Mucosa of gallbladder (tissue), 1 donor: ENCODE data around the gene HVCN1. TPM values are rescaled to one million over a fixed set of nuclear protein-coding genes. Genes with fewer than 3 reads are reported as not detected.
A peak's percentile ranks its signal among the peaks of the same experiment; 100 is the strongest.
"Not testable (repeated sequence)": the region's sequence is repeated elsewhere in the genome, so short reads cannot be mapped to it uniquely, and the experiment has no call there.

Experiments used
- DNase-seq: peaks from one replicate; pipeline ENCODE4 v3.0.0-alpha.2; 2020; ENCODE audit warnings: low spot score
- total RNA-seq: library from RNA; stranded (reverse); gene quantifications from one replicate; pipeline ENCODE4 v1.2.1, GENCODE V29; 2021
- donor health status: DM: no; HTN: no; CAD: no.

The HVCN1 gene, protein sequence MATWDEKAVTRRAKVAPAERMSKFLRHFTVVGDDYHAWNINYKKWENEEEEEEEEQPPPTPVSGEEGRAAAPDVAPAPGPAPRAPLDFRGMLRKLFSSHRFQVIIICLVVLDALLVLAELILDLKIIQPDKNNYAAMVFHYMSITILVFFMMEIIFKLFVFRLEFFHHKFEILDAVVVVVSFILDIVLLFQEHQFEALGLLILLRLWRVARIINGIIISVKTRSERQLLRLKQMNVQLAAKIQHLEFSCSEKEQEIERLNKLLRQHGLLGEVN
- total RNA-seq, result 7.1 TPM

DNA sequence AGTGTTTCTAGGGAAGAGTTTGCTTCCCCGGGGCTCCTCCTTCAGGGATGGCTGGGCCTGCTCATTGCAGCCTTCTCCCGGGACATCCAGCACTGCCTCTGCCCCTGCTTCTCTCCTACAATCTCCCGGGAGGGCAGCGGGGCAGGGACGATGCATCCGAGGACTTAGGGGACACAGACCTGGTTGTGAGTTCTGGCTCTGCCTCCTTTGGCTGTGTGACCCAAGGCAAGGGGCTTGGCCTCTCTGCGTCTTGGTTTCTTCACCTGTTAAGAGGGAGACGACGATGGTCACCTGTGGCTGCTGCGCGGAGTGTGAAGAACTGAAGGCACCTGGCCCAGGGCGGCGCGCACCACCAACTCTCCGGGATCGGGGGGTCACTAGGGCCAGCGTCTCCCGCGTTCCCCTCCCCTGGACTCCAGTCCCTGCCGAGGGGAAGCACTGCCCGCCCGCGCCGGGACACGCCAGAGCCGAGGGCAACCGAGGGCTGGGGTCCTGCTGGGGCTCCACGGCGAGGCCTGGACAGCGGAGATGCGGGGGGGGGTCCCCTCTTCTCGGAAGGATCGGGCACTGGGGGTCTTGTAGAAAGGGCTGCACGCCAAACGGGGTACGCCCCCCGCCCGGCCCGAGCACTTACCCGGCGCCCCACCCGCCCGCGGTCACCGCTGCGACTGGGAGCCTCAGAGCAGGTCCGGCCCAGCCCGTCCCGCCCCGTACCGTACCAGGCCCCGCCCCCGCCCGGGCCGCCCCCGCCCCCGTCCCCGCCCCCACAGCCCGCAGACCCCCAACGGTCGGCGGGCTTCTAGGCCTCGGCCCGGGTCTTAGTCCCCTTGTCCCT, at the start of gene HVCN1:
HVCN1 (minus strand) TSS at position 670 of the 835 bp plus-strand sequence. CDS start 5,870 bp downstream, outside the sequence.
- peak; percentile 35 for DNase-seq

DNA sequence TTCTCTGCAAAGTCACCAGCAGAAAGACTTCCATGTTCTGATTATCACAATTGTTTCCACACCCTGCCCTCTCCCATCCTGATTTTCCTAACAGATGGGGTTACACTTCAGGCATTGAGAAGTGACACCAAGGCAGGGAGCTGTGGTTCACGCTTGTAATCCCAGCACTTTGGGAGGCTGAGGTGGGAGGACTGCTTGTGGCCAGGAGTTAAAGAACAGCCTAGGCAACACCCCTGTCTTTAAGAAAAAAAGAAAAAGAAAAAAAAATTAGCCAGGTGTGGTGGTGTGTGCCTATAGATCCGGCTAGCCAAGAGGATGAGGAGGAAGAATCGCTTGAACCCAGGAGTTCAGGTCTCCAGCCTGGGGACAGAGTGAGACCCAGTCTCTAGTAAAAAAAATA, 48.6 kb upstream of the HVCN1 start:
- no peak for DNase-seq

DNA sequence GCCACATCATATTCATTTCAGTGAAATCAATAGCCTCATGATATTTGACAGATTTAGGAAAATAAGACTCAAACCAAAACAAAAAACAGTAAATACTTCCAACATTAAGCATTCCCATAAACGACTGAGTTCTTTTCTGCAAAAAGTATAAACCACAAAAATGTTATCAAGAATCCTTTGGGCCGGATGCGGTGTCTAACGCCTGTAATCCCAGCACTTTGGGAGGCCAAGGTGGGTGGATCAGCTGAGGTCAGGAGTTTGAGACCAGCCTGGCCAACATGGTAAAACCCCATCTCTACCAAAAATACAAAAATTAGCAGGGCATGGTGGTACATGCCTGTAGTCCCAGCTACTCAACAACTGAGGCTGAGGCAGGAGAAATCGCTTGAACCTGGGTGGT, 48.1 kb upstream of the HVCN1 start:
- not testable (repeated sequence) for DNase-seq

DNA sequence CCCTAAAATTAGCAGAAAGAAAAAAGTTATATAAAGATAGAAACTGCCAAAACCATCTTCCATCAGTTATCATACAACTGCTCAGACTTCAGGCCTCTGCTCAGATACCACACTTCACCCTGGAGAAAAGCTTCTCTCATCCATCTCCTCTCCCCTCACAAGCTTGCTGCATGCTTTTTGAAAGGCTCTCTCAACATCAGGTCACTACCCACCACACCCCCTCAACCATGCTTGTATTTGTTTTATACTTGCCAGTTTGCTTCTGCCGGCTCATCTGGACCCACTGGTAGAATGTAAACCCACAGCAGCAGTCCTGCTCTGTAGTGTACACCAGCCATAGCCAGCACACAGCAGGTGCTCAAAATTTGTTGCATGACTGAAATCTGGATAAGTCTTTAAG, 45.0 kb upstream of the HVCN1 start:
- DNase-seq, result no peak

DNA sequence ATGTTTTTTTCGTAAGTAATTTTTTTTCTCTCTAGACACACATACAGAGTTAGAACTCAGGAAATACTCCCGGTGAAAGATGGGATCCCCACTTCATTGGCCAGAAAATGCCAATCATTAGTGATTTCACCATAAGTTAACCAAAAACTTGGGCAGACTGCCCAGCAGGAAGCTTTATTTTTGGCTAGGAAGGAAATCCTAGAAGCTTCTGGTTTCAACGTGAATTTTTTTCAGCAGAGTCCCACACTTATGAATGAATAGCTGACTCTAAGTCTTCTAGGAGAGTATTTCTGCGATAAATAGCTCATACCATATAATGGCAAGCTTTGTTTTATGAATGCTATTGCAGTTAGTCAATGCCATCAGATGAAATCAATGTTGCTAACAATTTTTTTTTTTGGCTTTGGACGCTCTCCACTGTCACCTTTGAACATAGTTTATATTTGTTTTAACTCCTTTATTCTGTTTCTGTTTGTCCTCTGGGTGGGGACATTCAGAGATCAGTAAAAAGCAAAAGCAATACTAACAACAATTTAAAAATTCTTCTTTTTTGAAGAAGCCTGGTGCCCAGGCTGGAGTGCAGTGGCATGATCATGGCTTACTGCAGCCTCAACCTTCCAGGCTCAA, 44.3 kb upstream of the HVCN1 start:
- DNase-seq, result no peak

DNA sequence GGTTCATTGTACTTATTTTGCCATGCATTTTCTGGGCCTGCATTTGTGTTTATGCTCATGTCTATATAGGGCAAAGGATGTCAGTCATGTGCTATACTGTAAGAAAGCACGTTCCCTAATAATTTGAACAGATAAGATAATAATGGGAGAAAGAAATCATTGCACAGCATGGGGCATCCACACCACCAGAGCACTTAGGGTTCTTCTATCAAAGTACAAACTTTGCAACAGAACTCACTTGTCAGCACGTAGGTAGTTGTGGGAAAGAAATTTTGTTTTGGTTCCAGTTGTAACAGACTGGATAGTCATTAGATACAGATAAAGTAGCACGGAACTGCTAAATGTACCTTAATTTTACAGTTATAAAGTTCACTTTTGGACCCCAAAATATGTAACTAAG, 43.7 kb upstream of the HVCN1 start:
- DNase-seq, result no peak

DNA sequence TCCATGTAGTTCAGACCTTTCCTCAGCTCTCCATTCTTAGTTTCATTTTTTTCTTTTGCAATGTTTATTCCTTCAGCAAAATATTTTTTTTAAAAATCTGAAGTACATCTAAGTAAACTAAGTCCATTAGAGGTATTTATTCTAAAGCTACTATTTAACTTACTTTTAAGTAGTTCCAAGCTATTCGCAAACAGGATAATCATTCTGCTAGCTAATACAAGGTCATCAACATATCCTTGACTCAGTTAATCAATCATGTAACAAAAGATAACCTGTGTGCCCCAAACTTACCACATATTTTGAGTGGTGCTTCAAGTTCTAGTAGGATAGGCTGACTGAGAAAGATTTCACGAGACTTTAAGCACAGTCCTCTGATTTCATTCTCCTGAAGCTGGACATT, 42.6 kb upstream of the HVCN1 start:
- no peak for DNase-seq

DNA sequence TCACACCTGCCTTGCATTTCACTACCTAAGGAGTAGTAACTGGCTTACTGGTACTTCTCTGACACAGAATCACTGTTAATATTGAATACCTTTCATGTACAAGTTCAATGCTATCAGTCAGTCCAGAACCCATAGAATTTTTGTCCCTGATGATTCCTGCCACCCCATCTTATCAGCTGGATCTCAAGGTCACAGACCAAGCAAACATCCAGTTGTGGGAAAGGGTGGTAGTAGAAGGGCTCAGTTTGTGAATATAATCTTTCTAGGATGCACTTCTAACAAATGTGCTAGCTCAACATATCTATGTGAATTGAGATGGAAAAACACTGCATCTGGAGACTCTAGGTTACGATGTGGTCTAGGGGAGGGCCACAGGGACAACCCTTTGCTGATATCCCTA, 39.7 kb upstream of the HVCN1 start:
- no peak for DNase-seq

DNA sequence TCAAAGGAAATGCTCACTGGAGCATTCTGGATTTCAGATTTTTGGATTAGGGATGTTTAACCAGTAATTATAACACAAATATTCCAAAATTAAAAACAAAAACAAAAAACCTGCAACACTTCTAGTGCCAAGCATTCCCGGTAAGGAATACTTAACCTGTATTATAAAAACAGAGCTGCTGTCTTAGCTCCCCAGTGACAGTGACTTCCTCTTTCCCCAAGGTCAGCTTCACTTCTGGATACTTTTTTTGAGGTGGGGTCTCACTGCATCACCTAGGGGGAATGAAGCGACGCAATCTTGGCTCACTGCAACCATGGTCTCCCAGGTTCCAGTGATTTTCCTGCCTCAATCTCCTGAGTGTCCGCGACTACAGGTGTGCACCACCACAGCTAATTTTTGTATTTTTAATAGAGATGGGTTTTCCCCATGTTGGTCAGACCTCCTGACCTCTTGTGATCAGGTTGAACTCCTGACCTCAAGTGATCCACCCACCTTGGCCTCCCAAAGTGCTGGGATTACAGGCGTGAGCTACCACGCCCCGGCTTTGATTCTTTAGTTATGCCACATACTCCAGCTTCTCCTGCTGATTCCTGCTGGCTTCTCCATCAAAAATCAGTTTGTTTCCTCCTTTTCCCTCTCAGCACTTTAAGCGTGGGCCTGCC, 37.9 kb upstream of the HVCN1 start:
- no peak for DNase-seq

DNA sequence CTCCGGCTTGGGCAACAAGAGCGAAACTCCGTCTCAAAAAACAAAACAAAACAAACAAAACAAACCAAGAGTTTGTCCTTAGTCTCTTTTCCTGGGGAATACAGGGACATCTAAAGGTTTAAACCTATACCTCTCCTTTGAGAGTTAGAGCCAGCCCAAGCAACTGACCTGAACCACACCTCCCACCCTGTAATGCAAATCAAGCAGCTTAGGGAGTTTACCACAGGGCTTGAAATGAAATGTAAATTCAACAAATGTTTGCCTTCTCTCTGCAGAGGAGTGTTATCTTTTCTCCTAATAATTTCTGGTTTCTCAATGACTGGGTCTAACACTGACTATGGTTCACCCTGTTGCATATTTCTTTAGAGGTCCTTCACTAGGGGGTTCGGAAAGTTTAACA, 37.1 kb upstream of the HVCN1 start:
- DNase-seq, result no peak

DNA sequence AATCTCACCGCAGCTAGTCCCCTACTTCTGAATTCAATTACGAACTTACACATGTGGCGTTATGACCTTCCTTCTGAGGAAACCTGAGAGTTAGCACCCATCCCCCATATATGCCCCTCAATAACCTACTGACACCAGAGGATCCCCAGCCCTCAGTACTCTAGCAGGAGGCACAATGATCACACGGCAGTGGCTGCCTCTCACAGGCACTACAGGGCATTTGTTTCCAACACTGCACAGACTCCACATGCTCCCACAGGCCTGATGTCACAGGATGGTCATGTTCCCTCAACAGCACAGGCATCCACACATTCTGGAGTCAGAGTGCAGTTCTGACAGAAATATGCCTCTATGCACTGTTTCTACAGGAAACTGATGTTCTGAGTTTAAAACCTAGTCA, 36.4 kb upstream of the HVCN1 start:
- DNase-seq, result no peak

DNA sequence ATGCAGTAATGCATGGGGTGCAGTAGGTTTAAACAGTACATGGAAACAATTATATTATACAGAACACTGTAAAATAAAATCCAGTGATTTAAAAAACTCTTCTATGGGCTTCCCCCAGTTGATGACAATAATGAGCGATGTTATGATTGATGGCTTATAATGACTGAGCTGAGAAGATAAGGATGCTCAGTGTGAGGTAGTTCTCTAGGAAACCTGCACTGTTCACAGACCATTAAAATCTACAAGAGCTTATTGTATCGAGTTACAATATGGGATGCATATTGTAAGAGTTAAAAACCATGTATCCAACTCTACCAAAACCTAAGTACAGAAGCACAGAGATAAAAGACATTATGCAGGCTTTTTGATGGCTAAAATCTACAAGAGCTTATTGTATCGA, 34.0 kb upstream of the HVCN1 start:
- DNase-seq, result not testable (repeated sequence)

DNA sequence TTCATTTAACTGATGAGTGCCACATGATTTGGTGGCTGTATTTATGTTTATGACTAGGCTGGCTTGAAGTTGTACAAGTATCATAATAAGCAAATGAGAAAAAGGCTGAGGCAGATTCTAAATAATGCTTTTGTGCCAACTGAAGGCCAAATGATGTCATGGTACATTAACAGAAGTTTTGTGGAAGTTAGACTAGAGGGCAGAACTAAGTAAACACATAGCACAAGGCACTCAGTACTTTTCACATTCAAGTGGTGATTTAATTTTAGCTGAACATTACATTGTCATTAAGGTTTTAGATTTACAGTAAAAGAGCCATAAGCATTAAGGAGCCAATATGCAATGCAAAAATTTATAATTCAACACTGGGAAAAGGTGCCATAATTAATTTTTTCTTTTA, 32.7 kb upstream of the HVCN1 start:
- DNase-seq, result no peak

DNA sequence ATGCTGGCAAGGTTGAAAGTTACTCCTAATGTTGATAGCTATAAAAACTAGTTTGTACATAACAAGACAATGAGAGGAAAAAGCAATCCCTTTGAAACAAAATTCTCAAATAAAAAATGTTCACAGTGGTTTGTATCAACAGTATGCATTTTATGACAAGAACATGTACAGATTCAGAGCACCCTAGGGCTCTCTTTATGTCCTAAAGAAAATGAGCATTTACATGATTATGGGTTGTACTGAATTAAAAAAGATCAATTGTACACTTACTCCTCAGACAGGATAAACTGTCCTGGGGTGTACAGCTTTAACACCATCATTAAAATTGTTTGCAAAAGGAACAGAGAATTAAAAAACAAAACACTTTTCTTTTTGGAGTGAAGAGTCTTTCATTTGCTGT, 31.6 kb upstream of the HVCN1 start:
- DNase-seq, result no peak

DNA sequence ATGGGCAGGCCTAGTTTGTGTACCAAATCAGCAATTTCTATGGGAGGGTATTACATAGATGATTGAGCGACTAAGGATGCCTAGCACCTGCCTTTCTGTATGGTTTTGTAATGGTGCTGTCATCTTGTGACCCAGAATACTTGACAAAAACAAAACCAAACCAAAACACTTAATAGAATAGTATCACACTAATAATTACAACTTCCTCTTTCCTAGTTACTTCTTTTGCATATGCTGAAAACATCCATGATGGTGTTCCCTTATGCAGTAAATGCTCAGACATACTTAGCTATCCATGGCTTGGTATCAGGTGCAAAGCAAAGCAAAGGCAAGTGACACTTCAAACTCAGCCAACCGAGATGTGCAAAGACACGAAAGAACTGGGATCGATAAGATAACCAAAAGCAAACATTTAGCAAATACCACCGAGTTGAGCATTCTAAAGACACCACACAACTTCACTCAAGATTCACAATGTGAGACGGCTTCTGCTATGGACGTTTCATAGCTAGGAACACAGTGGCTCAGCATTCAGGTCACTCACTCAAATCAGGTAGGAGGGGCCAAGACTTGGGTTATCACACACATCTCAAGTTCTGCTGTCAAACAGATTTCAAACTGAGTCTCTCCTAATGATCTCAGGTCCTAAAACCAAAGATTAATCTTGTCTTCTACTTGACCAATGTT, 29.4 kb upstream of the HVCN1 start:
- DNase-seq, result no peak

DNA sequence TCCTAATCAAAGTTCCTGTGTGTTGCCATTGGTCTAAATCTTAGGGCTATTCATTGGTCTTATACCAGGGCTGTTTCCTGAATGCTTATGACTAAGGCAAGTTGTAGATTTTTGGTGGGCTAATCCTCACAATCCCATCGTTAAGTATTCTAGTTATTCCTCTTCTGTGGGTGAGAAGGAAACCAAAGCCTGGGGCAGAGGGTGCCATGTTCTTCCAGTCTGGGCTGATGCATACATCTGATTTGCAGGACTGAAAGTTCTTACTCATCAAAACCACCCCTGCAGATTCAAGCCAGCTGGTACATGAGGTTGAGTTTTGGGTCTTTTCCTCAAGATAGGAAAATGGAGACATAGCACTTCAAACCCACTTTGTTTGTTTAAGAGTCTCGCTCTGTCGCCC, 28.1 kb upstream of the HVCN1 start:
- no peak for DNase-seq

DNA sequence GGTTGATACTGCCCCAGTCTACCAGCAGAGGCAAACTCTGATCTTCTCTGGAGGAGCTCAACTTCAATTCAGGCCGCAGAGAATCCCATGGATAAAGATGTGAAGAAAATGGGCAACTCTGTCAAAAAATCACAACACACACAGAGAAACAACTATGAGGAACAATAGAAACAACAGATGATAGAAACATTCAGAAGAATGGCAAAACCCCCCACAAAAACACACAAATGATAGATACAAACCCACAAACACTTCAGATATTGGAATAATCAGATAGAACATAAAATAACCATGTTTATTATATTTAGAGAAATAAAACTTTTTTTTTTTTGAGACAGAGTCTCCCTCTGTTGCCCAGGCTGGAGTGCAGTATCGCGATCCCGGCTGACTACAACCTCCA, 20.0 kb upstream of the HVCN1 start:
- DNase-seq, result no peak

DNA sequence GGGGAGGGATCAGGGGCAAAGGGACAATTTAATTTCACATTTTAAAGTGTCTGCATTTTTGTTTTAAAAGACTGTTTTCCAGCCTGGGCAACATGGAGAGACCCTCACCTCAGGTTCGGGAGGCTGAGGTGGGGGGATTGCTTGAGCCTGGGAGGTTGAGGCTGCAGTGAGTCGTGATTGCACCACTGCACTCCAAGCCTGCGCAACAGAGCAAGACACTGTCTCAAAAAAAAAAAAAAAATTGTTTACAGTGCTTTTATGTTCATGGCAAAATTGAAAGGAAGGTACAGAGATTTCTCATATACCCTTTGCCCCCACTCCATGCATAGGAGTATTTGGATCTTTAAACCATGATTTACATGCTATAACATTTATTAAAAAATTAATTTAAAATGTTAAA, 16.4 kb upstream of the HVCN1 start:
- DNase-seq, result no peak

DNA sequence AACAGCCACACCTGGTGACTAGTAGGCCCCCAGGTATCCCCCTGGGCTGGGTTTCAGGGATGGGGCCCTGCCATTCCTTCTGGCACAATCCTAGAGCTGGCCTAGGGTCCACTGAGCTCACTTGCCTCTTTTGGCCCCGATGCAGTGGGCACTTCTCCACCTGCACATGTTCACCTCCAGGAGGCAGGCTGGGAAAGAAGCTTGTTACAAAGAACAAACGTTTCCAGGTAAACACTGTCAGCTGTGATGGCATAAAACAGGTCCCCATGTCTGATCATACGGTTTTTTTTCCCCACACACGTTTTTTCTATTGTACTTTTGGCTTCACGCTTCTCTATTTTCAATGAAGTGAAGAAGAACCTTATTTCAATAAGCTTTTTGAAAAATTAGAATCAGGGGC, 15.8 kb upstream of the HVCN1 start:
- no peak for DNase-seq

DNA sequence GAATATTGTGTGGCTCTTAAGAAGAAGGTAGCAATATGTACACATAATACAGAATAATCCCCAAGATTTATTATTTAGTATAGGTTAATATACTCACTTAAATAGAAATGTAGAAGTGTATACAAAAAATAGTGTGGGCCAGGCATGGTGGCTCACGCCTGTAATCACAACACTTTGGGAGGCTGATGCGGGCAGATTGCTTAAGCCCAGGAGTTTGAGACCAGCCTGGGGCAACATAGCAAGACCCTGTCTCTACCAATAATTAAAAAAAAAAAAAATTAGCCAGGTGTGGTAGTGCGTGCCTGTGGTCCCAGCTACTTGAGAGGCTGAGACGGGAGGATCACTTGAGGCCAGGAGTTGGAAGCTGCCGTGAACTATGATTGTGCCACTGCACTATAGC, 15.3 kb upstream of the HVCN1 start:
- no peak for DNase-seq

DNA sequence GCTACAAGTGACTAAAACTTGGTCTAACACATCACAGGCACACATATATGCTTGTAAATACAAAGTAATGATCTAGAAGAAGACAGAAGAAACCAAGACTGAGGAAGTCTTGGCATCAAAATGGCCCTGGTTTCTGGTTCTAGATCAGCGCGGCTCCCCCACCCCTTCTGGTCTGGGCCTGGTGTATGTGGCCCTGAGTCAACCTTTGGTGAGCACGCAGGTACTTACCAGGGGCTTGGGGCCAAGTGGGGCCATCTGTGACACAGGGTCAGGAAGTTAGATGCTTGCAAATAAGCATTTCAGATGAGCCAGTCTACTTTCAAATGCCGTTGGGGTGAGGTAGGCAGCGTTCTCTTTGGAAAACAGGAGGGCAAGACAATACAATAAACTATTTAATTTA, 13.2 kb upstream of the HVCN1 start:
- DNase-seq, result no peak
